ENCODE data around the gene PAX8.
A peak's percentile ranks its signal among the peaks of the same experiment; 100 is the strongest.

Gene PAX8

DNA sequence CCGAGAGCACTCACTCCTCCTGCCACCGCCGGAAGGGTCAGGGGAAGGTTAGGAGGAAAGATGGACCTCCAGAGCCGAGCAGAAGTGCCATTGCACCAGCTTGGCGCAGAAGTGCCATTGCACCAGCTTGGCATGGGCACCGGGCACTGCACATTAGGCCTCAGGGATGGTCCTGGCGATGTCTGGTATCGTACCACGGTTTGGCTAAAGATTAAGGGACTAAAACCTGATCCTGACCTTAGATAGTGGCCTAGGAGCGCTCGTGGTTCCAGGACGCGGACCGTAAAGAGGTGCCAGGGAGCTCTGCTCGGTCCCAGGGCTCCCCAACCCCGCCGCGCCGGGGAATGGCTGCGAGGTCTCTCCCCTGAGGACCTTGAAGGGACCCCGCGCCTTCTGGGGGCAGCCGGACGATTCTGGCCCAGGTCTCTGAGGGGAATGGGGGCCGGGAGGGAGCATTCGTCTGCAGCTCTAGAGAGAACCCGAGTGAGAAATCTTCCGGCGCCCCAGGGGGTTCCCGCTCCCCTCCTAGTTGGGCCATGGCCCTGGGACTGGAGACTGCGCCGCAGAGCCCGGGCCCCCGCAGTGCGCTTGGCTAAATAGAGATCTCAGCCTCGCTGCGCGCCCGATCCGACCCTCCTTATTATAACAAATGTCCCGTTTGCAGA, 1.8 kb downstream of the PAX8 start:
- no peaks in the 10 kb centered on the region for H3K9me3 ChIP-seq (ENCODE audit: control insufficient read depth, low read length)
- H3K27me3 ChIP-seq (replicated peaks; ENCODE audit: control insufficient read depth, insufficient read depth, low read length): peaks cover 55% of the 10 kb centered on the region
- no peaks in the 10 kb centered on the region for H3K36me3 ChIP-seq (ENCODE audit: control insufficient read depth, insufficient read depth, low read length, severe bottlenecking)
- H3K4me3 ChIP-seq (ENCODE audit: low read length): peak overlapping the region; percentile 63
- peaks cover 3% of the 10 kb centered on the region for H3K4me1 ChIP-seq (ENCODE audit: control insufficient read depth, insufficient read depth, low read length)
- H3K9ac ChIP-seq (ENCODE audit: low read length): peak overlapping the region; percentile 60
- no peak for DNase-seq (ENCODE audit: low read depth)

DNA sequence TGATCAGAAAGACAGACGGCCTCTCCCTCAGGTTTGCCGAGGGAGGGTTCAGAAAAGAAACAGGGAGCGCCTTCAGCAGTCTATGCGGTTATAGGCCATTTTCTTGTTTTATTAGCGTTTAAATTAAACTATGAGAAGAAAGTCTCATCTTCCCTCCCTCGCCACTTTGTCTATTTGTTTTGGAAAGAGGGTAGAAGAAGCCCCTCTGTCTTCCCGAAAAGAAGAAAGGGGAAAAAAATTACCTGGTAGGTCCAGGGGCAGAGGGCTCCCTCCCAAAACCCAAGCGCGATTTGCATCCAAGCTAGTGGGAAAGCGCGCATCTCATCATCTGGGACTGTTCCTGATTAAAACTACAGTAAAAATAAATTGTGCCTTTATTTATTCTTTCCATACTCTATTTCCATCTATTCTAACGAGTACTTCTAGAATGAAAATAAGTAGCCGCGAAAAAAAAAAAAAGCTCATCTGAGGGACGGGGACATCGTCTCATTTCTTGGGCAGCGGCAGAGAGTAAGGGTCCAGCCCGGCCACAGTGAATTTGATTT, 2.4 kb downstream of the PAX8 start:
- DNase-seq (ENCODE audit: low read depth): no peak
- H3K9me3 ChIP-seq (ENCODE audit: control insufficient read depth, low read length): no peaks in the 10 kb centered on the region
- H3K36me3 ChIP-seq (ENCODE audit: control insufficient read depth, insufficient read depth, low read length, severe bottlenecking): no peaks in the 10 kb centered on the region
- H3K27me3 ChIP-seq (replicated peaks; ENCODE audit: control insufficient read depth, insufficient read depth, low read length): peaks cover 61% of the 10 kb centered on the region
- no peak overlapping the region for H3K9ac ChIP-seq (ENCODE audit: low read length)
- no peaks in the 10 kb centered on the region for H3K4me1 ChIP-seq (ENCODE audit: control insufficient read depth, insufficient read depth, low read length)
- H3K4me3 ChIP-seq (ENCODE audit: low read length): peak overlapping the region; percentile 63

- Histone ChIP-seq H3K9me3 (ENCODE audit: control insufficient read depth, low read length) (no peaks in the 10 kb centered on the region), H3K9ac (ENCODE audit: low read length) (no peak overlapping the region), H3K4me3 (ENCODE audit: low read length) (peak overlapping the region; percentile 8), H3K27me3 (replicated peaks; ENCODE audit: control insufficient read depth, insufficient read depth, low read length) (peaks cover 67% of the 10 kb centered on the region), H3K4me1 (ENCODE audit: control insufficient read depth, insufficient read depth, low read length) (no peaks in the 10 kb centered on the region), H3K36me3 (ENCODE audit: control insufficient read depth, insufficient read depth, low read length, severe bottlenecking) (no peaks in the 10 kb centered on the region)
- no peak for DNase-seq (ENCODE audit: low read depth)
These were observed 3.0 kb downstream of the PAX8 start for GRCh38 chr2:113275556-113276215.

DNA sequence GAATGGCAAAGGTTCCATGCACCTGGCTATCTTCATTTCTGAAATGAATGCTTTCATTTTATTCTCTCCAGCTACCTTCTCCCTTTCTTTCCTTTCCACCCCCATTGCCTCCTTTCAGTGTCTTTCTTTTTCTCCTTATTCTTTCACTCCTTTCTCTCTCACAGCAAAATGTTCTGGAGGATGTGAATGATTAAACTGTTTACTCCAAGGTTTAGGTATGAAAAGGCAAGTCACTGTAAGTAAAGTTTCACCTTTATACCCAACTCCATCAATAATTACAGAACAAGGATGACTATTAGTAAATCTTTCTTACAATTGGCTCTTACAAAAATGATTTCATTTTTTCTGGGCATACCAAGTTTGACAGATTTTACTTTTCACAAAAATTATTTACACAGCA, 4.3 kb downstream of the PAX8 start:
- H3K4me3 ChIP-seq (ENCODE audit: low read length): no peak overlapping the region
- DNase-seq (ENCODE audit: low read depth): no peak
- H3K4me1 ChIP-seq (ENCODE audit: control insufficient read depth, insufficient read depth, low read length): no peaks in the 10 kb centered on the region
- no peaks in the 10 kb centered on the region for H3K36me3 ChIP-seq (ENCODE audit: control insufficient read depth, insufficient read depth, low read length, severe bottlenecking)
- H3K9ac ChIP-seq (ENCODE audit: low read length): no peak overlapping the region
- H3K27me3 ChIP-seq (replicated peaks; ENCODE audit: control insufficient read depth, insufficient read depth, low read length): peaks cover 75% of the 10 kb centered on the region
- H3K9me3 ChIP-seq (ENCODE audit: control insufficient read depth, low read length): no peaks in the 10 kb centered on the region

DNA sequence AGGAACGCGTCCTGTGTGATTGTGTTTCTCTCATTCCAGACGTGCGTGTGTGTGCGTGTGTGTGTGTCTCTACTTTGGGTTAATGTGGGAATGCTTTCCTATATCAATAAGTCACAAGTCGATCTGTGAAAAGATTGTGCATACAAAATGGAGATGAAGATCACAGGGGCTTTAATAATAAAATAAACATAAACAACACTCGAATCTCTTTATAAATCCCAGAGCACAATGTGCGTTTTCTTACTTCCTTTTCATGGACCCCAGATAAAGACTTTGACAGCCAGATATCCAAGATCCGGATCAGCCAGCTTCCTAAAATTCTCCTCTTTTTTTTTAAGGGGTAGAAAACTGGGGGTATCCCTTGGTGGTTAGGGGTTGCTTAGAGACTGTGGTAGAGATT, 4.7 kb downstream of the PAX8 start:
- Histone ChIP-seq H3K9me3 (ENCODE audit: control insufficient read depth, low read length) (no peaks in the 10 kb centered on the region), H3K27me3 (replicated peaks; ENCODE audit: control insufficient read depth, insufficient read depth, low read length) (peaks cover 75% of the 10 kb centered on the region), H3K4me1 (ENCODE audit: control insufficient read depth, insufficient read depth, low read length) (no peaks in the 10 kb centered on the region), H3K36me3 (ENCODE audit: control insufficient read depth, insufficient read depth, low read length, severe bottlenecking) (no peaks in the 10 kb centered on the region), H3K4me3 (ENCODE audit: low read length) (no peak overlapping the region), H3K9ac (ENCODE audit: low read length) (no peak overlapping the region)
- no peak for DNase-seq (ENCODE audit: low read depth)

DNA sequence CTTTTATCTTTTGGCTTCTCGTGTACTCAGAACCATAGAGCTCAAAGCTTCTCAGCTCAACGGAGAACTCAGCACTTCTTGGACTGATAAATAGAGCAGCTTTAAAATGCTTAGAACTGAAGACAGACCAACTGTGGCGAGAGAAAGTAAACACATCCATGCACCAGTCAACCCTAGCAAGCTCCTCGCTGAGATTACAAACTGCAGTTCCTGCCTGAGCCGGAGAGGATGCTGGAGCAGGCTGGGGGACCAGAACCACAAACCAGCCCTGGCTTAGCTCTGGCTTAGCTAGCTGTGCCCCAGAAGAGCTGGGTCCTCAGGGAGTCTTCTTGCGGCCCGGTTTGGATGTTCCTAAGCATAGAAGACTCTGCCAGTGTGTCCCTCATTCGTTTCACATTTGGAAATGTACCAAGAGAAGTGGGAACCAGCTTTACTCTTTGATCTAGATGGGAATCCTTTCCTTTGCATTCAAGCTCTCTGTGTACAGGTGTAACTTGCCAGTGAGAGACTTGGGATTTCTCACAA, 5.6 kb downstream of the PAX8 start:
- H3K9ac ChIP-seq (ENCODE audit: low read length): no peak overlapping the region
- H3K4me1 ChIP-seq (ENCODE audit: control insufficient read depth, insufficient read depth, low read length): no peaks in the 10 kb centered on the region
- no peak overlapping the region for H3K4me3 ChIP-seq (ENCODE audit: low read length)
- peak; percentile 50 for DNase-seq (ENCODE audit: low read depth)
- no peaks in the 10 kb centered on the region for H3K36me3 ChIP-seq (ENCODE audit: control insufficient read depth, insufficient read depth, low read length, severe bottlenecking)
- peaks cover 70% of the 10 kb centered on the region for H3K27me3 ChIP-seq (replicated peaks; ENCODE audit: control insufficient read depth, insufficient read depth, low read length)
- no peaks in the 10 kb centered on the region for H3K9me3 ChIP-seq (ENCODE audit: control insufficient read depth, low read length)

DNA sequence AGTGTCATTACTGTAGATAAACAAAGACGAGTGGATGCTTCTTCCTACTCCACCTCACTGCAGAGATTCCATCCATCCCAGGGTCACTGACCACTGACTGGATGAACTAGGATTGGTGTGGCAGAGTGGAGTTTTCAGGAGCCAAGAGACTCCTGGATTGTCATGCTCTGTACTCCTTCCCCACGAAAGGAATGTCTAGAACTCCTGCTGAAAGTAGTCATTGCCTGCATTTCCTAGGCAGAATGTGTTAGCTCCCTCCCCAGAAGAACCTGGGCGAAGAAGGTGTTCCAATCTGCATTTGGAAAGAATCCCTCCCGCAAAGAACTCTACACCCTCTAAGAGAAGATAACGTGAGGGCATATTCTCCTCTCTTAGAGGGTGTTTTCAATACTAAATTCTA, 6.2 kb downstream of the PAX8 start:
- H3K27me3 ChIP-seq (replicated peaks; ENCODE audit: control insufficient read depth, insufficient read depth, low read length): peaks cover 67% of the 10 kb centered on the region
- H3K4me3 ChIP-seq (ENCODE audit: low read length): no peak overlapping the region
- no peak overlapping the region for H3K9ac ChIP-seq (ENCODE audit: low read length)
- no peaks in the 10 kb centered on the region for H3K36me3 ChIP-seq (ENCODE audit: control insufficient read depth, insufficient read depth, low read length, severe bottlenecking)
- H3K9me3 ChIP-seq (ENCODE audit: control insufficient read depth, low read length): no peaks in the 10 kb centered on the region
- H3K4me1 ChIP-seq (ENCODE audit: control insufficient read depth, insufficient read depth, low read length): no peaks in the 10 kb centered on the region
- no peak for DNase-seq (ENCODE audit: low read depth)

DNA sequence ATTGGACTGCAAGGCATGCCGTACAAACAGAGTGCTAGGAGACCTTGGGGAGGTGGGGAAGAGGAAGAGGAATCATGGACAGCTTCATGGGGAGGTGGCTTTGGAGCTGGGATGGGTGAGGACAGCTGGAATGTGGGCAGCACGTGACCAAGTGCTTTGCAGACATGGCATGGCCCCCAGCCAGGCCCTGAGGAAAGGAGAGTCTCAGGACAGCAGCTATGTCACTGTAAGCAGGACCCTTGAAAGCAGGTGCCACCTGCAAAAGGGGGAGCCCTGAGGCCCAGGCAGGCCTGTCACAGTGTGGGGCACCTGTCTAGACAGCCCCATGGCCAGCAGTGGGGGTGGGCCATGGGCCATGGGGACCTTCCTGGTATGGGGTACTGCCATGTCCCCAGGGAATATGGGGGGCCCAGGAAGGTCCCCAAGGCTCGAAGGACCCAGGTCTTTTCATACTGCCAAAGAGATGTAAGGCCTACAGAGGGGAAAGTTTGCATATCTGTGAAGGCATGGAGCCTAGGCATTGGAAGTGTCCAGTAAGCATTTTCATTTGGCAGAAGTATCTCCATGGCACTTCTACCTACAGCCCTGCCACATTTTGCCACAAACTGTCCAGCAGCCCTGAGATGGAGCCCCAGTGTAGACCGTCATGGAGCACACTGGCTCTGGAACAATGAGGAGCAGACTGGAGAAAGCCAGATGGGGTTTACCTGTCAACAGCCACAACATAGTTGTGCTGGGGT, 9.9 kb downstream of the PAX8 start:
- Histone ChIP-seq H3K4me3 (ENCODE audit: low read length) (no peak overlapping the region), H3K9ac (ENCODE audit: low read length) (no peak overlapping the region), H3K27me3 (replicated peaks; ENCODE audit: control insufficient read depth, insufficient read depth, low read length) (peaks cover 33% of the 10 kb centered on the region), H3K36me3 (ENCODE audit: control insufficient read depth, insufficient read depth, low read length, severe bottlenecking) (peaks cover 10% of the 10 kb centered on the region), H3K4me1 (ENCODE audit: control insufficient read depth, insufficient read depth, low read length) (no peaks in the 10 kb centered on the region), H3K9me3 (ENCODE audit: control insufficient read depth, low read length) (no peaks in the 10 kb centered on the region)
- no peak for DNase-seq (ENCODE audit: low read depth)

DNA sequence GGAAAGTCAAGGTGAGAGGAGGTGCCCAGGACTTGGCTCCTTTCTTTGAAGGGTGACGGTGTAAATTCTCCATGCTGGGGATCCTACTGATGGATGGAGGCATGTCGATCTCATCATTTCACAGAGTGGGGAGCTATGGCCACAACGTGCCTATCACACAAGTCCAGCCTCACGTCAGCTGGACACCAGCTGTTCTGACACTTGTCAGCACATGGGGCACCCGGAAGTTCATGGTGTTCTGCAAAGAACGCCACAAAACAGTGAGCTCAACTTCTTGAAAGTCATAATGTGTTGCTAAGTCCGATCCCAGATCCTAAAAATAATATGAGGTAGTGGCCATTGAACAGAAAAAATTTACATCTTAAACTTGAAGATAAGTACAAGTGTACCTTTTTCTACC, 12.3 kb downstream of the PAX8 start:
- Histone ChIP-seq H3K4me1 (ENCODE audit: control insufficient read depth, insufficient read depth, low read length) (peaks cover 4% of the 10 kb centered on the region), H3K4me3 (ENCODE audit: low read length) (no peak overlapping the region), H3K9me3 (ENCODE audit: control insufficient read depth, low read length) (no peaks in the 10 kb centered on the region), H3K9ac (ENCODE audit: low read length) (no peak overlapping the region), H3K36me3 (ENCODE audit: control insufficient read depth, insufficient read depth, low read length, severe bottlenecking) (peaks cover 10% of the 10 kb centered on the region), H3K27me3 (replicated peaks; ENCODE audit: control insufficient read depth, insufficient read depth, low read length) (peaks cover 15% of the 10 kb centered on the region)
- no peak for DNase-seq (ENCODE audit: low read depth)

GRCh38 chr2:113264713-113265403, 13.9 kb downstream of the PAX8 start:
- H3K36me3 ChIP-seq (ENCODE audit: control insufficient read depth, insufficient read depth, low read length, severe bottlenecking): peaks cover 10% of the 10 kb centered on the region
- H3K27me3 ChIP-seq (replicated peaks; ENCODE audit: control insufficient read depth, insufficient read depth, low read length): peaks cover 2% of the 10 kb centered on the region
- H3K4me1 ChIP-seq (ENCODE audit: control insufficient read depth, insufficient read depth, low read length): peaks cover 4% of the 10 kb centered on the region
- no peak overlapping the region for H3K4me3 ChIP-seq (ENCODE audit: low read length)
- no peaks in the 10 kb centered on the region for H3K9me3 ChIP-seq (ENCODE audit: control insufficient read depth, low read length)
- DNase-seq (ENCODE audit: low read depth): no peak
- no peak overlapping the region for H3K9ac ChIP-seq (ENCODE audit: low read length)

GRCh38 chr2:113263546-113263945, 15.2 kb downstream of the PAX8 start:
- H3K4me1 ChIP-seq (ENCODE audit: control insufficient read depth, insufficient read depth, low read length): peaks cover 4% of the 10 kb centered on the region
- no peak for DNase-seq (ENCODE audit: low read depth)
- peaks cover 10% of the 10 kb centered on the region for H3K36me3 ChIP-seq (ENCODE audit: control insufficient read depth, insufficient read depth, low read length, severe bottlenecking)
- no peaks in the 10 kb centered on the region for H3K9me3 ChIP-seq (ENCODE audit: control insufficient read depth, low read length)
- H3K27me3 ChIP-seq (replicated peaks; ENCODE audit: control insufficient read depth, insufficient read depth, low read length): no peaks in the 10 kb centered on the region
- H3K4me3 ChIP-seq (ENCODE audit: low read length): no peak overlapping the region
- no peak overlapping the region for H3K9ac ChIP-seq (ENCODE audit: low read length)
